GM21528 (cell line): ENCODE results near the gene NUDT8.
"Not testable (repeated sequence)": the region's sequence is repeated elsewhere in the genome, so short reads cannot be mapped to it uniquely, and the experiment has no call there.

ENCODE experiments used
- ATAC-seq: cut with Tn5 transposase; IDR thresholded peaks from one replicate; pipeline ENCODE4 v1.9.1; 2021; ENCODE audit warnings: mild to moderate bottlenecking, moderate library complexity; ENCODE audit not compliant: unreplicated experiment, low FRiP score

Gene NUDT8

GRCh38 chr11:67662142-67662834 is 32.6 kb upstream of the NUDT8 start:
- no peak for ATAC-seq

DNA sequence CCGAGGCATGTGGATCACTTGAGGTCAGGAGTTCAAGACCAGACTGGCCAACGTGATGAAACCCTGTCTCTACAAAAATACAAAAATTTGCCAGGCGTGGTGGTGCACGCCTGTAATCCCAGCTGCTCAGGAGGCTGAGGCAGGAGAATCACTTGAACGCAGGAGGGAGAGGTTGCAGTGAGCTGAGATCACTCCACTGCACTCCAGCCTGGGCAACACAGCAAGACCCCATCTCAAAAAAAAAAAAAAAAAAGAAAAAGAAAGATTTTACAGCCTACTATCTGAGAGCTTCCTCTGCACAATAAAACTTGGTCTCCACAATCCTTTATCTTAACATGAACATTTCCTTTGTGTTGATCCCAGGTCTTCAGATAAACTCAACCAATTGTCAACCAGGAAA is 31.0 kb upstream of the NUDT8 start:
- not testable (repeated sequence) for ATAC-seq

DNA sequence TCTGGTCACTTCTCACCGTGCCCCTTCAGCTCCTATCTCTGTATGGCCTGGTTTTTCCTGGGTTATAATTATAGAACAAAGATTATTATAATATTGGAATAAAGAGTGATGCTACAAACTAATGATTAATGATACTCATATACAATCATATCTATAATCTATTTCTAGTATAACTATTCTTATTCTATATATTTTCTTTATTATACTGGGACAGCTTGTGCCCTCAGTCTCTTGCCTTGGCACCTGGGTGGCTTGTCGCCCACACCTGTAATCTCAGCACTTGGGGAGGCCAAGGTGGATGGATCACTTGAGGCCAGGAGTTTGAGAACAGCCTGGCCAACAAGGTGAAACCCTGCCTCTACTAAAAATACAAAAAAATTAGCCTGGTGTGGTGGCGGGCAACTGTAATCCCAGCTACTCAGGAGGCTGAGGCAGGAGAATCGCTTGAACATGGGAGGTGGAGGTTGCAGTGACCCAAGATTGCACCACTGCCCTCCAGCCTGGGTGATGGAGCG is 30.0 kb upstream of the NUDT8 start:
- not testable (repeated sequence) for ATAC-seq

- no peak for ATAC-seq
These were observed 27.6 kb upstream of the NUDT8 start for GRCh38 chr11:67657300-67657699.

GRCh38 chr11:67656278-67656922 is 26.7 kb upstream of the NUDT8 start:
- ATAC-seq: no peak

- ATAC-seq: no peak
These were observed 24.5 kb upstream of the NUDT8 start for GRCh38 chr11:67654225-67654624.

GRCh38 chr11:67652965-67653845 is 23.5 kb upstream of the NUDT8 start:
- no peak for ATAC-seq

DNA sequence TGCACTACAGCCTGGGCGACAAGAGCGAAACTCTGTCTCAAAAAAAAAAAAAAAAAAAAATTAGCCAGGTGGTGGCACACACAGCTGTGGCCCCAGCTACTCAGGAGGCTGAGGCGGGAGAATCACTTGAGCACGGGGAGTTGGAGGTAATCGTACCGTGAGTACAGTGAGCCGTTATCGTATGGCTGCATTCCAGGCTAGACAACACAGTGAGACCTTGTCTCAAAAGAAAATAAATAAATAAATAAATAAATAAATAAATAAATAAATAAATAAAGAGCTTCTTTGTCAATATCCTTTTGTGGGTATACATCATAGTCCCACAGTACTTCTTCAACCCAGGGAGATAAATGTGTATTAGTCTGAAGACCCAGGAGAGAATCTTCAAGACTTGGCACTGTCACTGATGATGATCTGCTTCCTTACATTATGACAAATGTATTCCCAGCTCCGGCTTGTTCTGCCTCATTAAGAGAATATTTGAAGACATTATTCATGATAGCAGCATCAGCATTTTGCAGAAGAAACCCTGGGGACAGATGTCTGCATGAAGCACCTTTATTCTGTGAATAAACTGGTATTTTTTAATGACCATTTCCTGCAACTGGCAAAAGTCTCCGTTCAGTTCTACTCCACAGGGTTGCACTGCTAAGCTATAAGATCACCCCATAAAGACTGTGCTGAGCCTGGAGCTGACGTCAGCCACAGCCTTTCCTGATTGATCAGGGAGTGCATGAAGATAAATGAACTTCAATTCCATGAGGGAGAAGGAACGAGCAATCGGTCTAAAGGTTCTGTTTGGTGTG is 22.4 kb upstream of the NUDT8 start:
- no peak for ATAC-seq

GRCh38 chr11:67649634-67650510 is 20.1 kb upstream of the NUDT8 start:
- ATAC-seq: no peak

- ATAC-seq: no peak
These were observed 19.3 kb upstream of the NUDT8 start for GRCh38 chr11:67648796-67649613.

DNA sequence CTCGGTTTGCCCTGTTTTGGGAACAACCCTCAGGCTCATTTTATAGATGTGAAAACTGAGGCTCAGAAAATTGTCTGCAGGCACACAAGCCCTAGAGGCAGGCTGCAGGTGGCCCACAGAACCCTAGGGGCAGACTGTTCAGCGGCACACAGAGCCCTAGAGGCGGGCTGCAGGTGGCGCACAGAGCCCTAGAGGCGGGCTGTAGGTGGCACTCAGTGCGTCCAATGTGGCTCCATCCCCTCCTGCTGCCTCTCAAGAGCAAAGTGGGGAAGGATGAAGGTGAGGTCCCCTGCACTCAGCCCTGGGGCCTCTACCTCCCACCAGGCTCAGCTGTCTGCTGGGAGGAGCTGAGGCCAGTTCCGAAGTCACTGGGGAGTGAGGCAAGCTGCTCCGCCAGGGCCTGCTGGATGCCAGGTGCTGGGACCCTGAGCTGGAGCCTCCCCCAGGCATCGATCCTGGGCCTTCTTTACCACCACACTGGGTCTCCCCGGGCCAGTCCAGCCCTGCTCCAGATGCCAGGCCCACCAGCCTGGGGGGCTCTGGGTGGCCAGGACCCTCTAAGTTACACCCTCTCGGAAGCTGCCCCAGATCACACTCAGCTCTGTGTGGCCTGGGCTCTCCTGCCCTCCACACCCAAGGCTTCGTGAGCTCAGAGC is 18.5 kb upstream of the NUDT8 start:
- no peak for ATAC-seq

GRCh38 chr11:67647471-67647870 is 17.7 kb upstream of the NUDT8 start:
- no peak for ATAC-seq

DNA sequence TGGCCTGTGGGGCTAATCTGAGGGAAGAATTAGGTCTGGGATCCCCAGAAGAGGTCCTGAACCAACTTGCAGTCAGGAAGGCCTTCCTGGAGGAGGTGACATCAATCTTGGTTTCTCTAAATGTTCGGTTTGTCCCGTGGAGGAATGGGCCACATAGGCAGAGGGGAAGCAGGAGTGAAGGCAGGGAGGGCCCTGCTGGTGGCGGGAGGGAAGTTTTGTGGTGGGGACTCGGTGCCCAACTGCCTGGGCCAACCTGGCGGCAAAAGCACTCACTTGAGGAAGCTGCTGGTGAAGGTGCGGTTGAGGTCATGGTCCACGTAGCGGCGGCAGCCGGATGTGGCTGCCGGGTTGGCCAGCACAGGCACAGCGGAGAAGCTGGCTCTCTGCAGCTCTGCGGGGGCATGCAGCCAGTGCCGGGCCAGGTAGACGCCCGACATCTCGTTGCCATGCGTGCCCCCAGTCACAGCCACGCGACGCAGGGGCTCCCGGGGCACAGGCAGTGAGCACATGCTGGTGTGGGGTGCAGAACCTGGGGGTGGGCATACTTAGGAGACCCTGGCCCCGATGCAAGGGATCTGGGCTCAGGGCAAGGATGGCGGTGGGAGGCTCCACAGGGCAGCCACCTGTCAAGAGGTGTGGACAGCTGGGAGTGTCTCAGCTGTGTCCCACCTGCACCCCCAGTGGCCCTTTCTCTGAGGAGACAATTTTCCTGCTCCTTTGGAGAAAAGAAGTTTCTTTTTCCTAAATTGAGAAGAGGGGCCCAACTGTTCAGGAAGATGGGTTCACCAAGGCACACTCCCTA is 17.0 kb upstream of the NUDT8 start:
- ATAC-seq: no peak

DNA sequence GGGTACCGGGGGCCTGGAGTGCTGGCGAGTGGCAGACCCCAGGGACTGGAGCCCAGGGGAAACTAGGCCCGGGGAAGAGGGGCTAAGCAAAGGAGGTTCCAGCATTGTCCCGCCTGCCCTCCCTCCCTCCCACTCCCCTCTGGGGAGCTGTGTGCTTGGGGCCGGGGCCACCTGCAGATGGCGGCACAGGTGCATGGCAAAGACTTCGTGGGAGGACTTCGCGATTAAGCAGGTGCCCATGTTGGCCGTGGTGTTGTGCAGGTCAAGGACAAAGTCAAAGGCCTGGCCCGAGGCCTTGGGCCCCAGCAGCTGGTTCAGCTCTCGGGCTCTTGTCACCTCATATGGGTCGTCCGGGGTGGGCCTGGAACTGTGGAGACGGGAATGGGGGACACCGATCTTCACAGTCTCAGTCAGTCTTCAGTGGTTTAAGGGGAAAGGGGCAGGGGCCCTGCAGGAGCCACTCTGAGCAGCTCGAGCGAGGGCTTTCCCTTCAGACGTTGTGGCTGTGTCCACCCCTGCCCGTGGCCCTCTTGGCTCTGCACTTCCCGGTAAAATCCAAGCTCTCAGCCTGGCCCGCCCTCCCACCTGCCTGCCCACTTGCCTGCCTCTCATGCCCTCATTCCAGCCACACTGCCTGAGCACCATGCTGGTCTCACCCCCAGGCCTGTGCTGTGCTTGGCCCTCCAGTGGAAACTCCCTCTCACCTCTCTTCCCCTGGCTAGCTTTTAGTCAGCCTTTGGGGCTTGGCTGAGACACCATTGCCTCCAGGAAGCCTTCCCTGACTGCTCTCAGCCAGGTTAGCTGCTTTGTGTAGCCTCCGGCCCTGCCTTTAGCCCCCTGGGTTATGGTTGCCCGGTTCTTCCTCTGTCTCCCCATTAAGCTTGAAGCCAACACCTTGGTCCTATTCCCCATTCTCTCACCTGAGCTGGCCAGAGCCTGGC is 16.1 kb upstream of the NUDT8 start:
- no peak for ATAC-seq

DNA sequence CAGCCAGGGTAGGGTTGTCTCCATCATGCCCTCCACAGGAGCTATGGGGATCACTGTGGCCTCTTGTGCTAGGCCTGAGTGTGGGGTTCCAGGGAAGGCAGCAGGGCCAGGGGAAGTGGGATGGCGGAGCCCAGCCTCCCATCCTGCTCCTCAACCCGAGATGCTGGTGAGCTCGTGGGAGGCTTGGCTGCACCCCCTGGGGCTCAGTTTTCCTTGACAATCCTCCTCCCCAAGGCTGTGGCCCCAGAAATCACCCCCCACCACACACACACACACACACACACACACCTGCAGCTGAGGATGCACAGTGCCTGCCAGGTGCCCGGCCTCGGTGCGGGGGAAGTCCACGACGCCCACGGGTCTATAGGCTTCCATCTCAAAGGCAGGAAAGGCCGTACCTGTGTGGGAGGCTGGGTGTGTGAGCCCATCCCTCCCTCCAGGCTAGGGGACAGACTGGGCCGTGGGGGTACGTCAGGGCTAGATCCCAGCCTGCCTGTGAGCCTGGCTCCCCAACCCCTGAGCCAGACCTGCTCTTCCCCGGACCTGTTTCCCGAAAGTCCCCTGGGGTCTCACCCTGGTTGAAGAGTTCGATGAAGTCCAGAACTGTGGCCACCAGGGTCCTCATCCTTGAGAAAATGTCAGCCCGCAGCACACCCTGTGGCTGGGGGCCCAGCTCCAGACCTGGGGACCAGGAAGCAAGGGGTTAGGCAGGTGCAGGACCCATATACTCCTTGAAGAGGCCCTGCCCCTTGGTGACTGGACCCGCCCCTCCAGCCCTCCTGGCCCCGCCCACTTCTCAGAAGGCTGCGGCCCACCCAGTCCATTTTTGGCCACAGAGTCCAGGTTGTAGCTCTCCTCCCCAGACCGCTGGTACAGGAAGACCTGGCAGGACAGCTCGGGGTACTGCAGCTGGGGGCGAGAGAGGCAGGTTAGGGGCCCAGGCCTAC is 15.0 kb upstream of the NUDT8 start:
- ATAC-seq: no peak
